ENCODE data around the gene MS4A1. TPM values are rescaled to one million over a fixed set of nuclear protein-coding genes. Genes with fewer than 3 reads are reported as not detected.

Gene MS4A1
- total RNA-seq, 1 donor, result not detected

GRCh38 chr11:60469723-60470122, 14.1 kb downstream of the MS4A1 start:
- no peak overlapping the region for H3K4me3 ChIP-seq (ENCODE audit: low read depth, low read length)
- no peak for DNase-seq (ENCODE audit: low read depth)
- no peak for TF ChIP-seq CTCF (IDR thresholded peaks at IDR 0.05; ENCODE audit: insufficient read depth, low read length)

- DNase-seq (ENCODE audit: low read depth), result no peak
- no peak overlapping the region for H3K4me3 ChIP-seq (ENCODE audit: low read depth, low read length)
- no peak for TF ChIP-seq CTCF (IDR thresholded peaks at IDR 0.05; ENCODE audit: insufficient read depth, low read length)
Observed at GRCh38 chr11:60477035-60477445, 21.4 kb downstream of the MS4A1 start.

GRCh38 chr11:60482361-60482760, 26.7 kb downstream of the MS4A1 start:
- no peak for DNase-seq (ENCODE audit: low read depth)
- H3K4me3 ChIP-seq (ENCODE audit: low read depth, low read length), result no peak overlapping the region
- TF ChIP-seq CTCF (IDR thresholded peaks at IDR 0.05; ENCODE audit: insufficient read depth, low read length), result no peak

- H3K4me3 ChIP-seq (ENCODE audit: low read depth, low read length), result no peak overlapping the region
- no peak for DNase-seq (ENCODE audit: low read depth)
- TF ChIP-seq CTCF (IDR thresholded peaks at IDR 0.05; ENCODE audit: insufficient read depth, low read length), result no peak
Observed at GRCh38 chr11:60485987-60486386, 30.3 kb downstream of the MS4A1 start.

GRCh38 chr11:60492488-60493009, 36.9 kb downstream of the MS4A1 start, which contains the start of gene MS4A12:
MS4A12 (plus strand) TSS chr11:60492778; CDS start chr11:60497319, 4,541 bp downstream.
- no peak for TF ChIP-seq CTCF (IDR thresholded peaks at IDR 0.05; ENCODE audit: insufficient read depth, low read length)
- DNase-seq (ENCODE audit: low read depth), result no peak
- no peak within 1 kb of the TSS for H3K4me3 ChIP-seq (ENCODE audit: low read depth, low read length)

- no peak for DNase-seq (ENCODE audit: low read depth)
- H3K4me3 ChIP-seq (ENCODE audit: low read depth, low read length), result no peak overlapping the region
- no peak for TF ChIP-seq CTCF (IDR thresholded peaks at IDR 0.05; ENCODE audit: insufficient read depth, low read length)
Observed at GRCh38 chr11:60493454-60493853, 37.8 kb downstream of the MS4A1 start.

GRCh38 chr11:60498399-60498798, 42.8 kb downstream of the MS4A1 start:
- DNase-seq (ENCODE audit: low read depth), result no peak
- H3K4me3 ChIP-seq (ENCODE audit: low read depth, low read length), result no peak overlapping the region
- no peak for TF ChIP-seq CTCF (IDR thresholded peaks at IDR 0.05; ENCODE audit: insufficient read depth, low read length)
